Caco-2 (cell line): ENCODE measurements around the gene DDR2. TPM values are rescaled to one million over a fixed set of nuclear protein-coding genes. Genes with fewer than 3 reads are reported as not detected.

ENCODE experiments used
- BruUV-seq: library from RNA; stranded (reverse); fragments of 400-500 nt; replicated peaks from 2 replicates; lab custom pipeline; 2021; lab: Mats Ljungman, UMichigan
- CTCF ChIA-PET: fragments of 300-600 bp; sonication (Branson Sonifier 250); formaldehyde crosslinking; loops from one replicate; lab custom pipeline; 2022; ENCODE audit warnings: antibody characterized with exemption; lab: Charles Lee
- POLR2A ChIA-PET: fragments of 300-600 bp; sonication (Branson Sonifier 250); formaldehyde crosslinking; loops from one replicate; lab custom pipeline; 2022; ENCODE audit warnings: antibody characterized with exemption; lab: Charles Lee
- DNase-seq, 2 experiments: peaks; one replicate each; pipeline versions ENCODE4 v3.0.0 to v3.0.0-alpha.2; 2020 to 2022
- H3K27me3 ChIP-seq: replicated peaks from 2 replicates; pipeline ENCODE4 v1.6.0; 2011; ENCODE audit warnings: low read length; ENCODE audit not compliant: control insufficient read depth, insufficient read depth
- H3K36me3 ChIP-seq: 2 replicates; pipeline ENCODE4 v1.5.1; 2011; ENCODE audit warnings: low read length; ENCODE audit not compliant: control insufficient read depth, insufficient read depth
- H3K4me1 ChIP-seq: fragments of 250-450 bp; sonication (Bioruptor Pico); 2 replicates; pipeline ENCODE4 v1.5.1; 2020; ENCODE audit warnings: mild to moderate bottlenecking
- H3K4me3 ChIP-seq: 2 replicates; pipeline ENCODE4 v1.5.1; 2011; ENCODE audit warnings: low read depth, mild to moderate bottlenecking, control low read depth, low read length
- H3K9me3 ChIP-seq: fragments of 250-450 bp; sonication (Bioruptor Pico); 2 replicates; pipeline ENCODE4 v1.5.1; 2020; ENCODE audit warnings: mild to moderate bottlenecking, moderate library complexity
- H3K27ac Mint-ChIP-seq: one replicate; pipeline ENCODE4 v1.8.0; 2022; ENCODE audit warnings: mixed read lengths; ENCODE audit not compliant: unreplicated experiment
- H3K27me3 Mint-ChIP-seq: one replicate; pipeline ENCODE4 v1.8.0; 2022; ENCODE audit warnings: mixed read lengths; ENCODE audit not compliant: insufficient read depth, unreplicated experiment
- H3K36me3 Mint-ChIP-seq: one replicate; pipeline ENCODE4 v1.8.0; 2022; ENCODE audit warnings: mild to moderate bottlenecking, mixed read lengths; ENCODE audit not compliant: insufficient read depth, unreplicated experiment
- H3K4me1 Mint-ChIP-seq: one replicate; pipeline ENCODE4 v1.8.0; 2022; ENCODE audit warnings: low read depth, mixed read lengths; ENCODE audit not compliant: unreplicated experiment
- H3K4me3 Mint-ChIP-seq: one replicate; pipeline ENCODE4 v1.8.0; 2022; ENCODE audit warnings: mild to moderate bottlenecking, moderate library complexity, mixed read lengths; ENCODE audit not compliant: unreplicated experiment
- H3K9me3 Mint-ChIP-seq: one replicate; pipeline ENCODE4 v1.8.0; 2022; ENCODE audit warnings: mixed read lengths; ENCODE audit not compliant: unreplicated experiment
- intact Hi-C: fragments of 100-400 bp; cut with micrococcal nuclease; formaldehyde crosslinking; loops from one replicate; pipeline ENCODE4 v1.10.0; 2022; ENCODE audit not compliant: unreplicated experiment
- total RNA-seq: library from RNA; stranded (reverse); gene quantifications from 2 replicates; pipeline ENCODE4 v1.2.3, GENCODE V29; 2022
- TF ChIP-seq, protein P1 (sequence below), 2 experiments: fragments of 200-600 bp in 1 of 2; IDR thresholded peaks; 1 replicate in 1 of 2; 2 replicates in 1 of 2; pipeline versions ENCODE4 v1.5.1 to v1.8.0; 2011 to 2022; ENCODE audit warnings: antibody characterized with exemption in 1 of 2, control low read depth in 1 of 2, inconsistent platforms in 1 of 2, low read depth in 1 of 2, low read length in 1 of 2, mild to moderate bottlenecking in 1 of 2, moderate library complexity in 1 of 2; ENCODE audit not compliant: insufficient read depth in 1 of 2, severe bottlenecking in 1 of 2, unreplicated experiment in 1 of 2

Gene DDR2
- total RNA-seq, 1 experiment from 2014 or later: 0.73 TPM

DNA sequence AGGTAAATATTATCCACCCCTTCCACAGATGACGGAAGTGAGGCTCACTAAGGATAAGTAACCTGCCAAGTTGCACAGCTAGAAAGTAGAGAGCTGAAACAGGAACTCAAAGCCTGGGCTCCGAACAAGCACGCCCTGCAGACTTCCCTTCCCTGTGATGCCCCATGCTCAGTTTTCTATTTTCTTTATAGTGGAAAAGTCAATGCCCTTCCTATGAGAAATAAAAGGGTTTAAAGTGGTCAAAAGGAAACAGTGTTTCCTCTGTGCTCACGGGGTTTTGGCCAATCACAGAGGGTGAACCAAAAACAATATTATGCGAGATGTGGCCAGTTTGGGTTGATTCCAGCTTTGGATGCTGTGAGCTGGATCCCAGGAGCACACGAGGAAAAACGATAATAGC lies 44.5 kb downstream of the DDR2 start:
- DNase-seq: no peak
- Histone ChIP-seq H3K27me3 (no peaks in the 10 kb centered on the region), H3K36me3 (no peaks in the 10 kb centered on the region), H3K4me3 (no peak overlapping the region), H3K4me1 (no peaks in the 10 kb centered on the region), H3K9me3 (no peaks in the 10 kb centered on the region)
- intact Hi-C loops: no loop called here
- H3K4me3 Mint-ChIP-seq: no peak overlapping the region
- H3K36me3 Mint-ChIP-seq: no peaks in the 10 kb centered on the region
- H3K4me1 Mint-ChIP-seq: no peaks in the 10 kb centered on the region
- CTCF ChIA-PET: no interaction called here
- no peak overlapping the region for H3K27ac Mint-ChIP-seq
- no peaks in the 10 kb centered on the region for H3K9me3 Mint-ChIP-seq
- POLR2A ChIA-PET: no interaction called here
- no TSS peak for BruUV-seq
- H3K27me3 Mint-ChIP-seq: no peaks in the 10 kb centered on the region
- TF ChIP-seq, protein P1, sequence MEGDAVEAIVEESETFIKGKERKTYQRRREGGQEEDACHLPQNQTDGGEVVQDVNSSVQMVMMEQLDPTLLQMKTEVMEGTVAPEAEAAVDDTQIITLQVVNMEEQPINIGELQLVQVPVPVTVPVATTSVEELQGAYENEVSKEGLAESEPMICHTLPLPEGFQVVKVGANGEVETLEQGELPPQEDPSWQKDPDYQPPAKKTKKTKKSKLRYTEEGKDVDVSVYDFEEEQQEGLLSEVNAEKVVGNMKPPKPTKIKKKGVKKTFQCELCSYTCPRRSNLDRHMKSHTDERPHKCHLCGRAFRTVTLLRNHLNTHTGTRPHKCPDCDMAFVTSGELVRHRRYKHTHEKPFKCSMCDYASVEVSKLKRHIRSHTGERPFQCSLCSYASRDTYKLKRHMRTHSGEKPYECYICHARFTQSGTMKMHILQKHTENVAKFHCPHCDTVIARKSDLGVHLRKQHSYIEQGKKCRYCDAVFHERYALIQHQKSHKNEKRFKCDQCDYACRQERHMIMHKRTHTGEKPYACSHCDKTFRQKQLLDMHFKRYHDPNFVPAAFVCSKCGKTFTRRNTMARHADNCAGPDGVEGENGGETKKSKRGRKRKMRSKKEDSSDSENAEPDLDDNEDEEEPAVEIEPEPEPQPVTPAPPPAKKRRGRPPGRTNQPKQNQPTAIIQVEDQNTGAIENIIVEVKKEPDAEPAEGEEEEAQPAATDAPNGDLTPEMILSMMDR (IDR thresholded peaks at IDR 0.05; ENCODE audit: insufficient read depth in 1 of 2, low read depth in 1 of 2, low read length in 1 of 2, severe bottlenecking in 1 of 2, unreplicated experiment in 1 of 2): no peak

DNA sequence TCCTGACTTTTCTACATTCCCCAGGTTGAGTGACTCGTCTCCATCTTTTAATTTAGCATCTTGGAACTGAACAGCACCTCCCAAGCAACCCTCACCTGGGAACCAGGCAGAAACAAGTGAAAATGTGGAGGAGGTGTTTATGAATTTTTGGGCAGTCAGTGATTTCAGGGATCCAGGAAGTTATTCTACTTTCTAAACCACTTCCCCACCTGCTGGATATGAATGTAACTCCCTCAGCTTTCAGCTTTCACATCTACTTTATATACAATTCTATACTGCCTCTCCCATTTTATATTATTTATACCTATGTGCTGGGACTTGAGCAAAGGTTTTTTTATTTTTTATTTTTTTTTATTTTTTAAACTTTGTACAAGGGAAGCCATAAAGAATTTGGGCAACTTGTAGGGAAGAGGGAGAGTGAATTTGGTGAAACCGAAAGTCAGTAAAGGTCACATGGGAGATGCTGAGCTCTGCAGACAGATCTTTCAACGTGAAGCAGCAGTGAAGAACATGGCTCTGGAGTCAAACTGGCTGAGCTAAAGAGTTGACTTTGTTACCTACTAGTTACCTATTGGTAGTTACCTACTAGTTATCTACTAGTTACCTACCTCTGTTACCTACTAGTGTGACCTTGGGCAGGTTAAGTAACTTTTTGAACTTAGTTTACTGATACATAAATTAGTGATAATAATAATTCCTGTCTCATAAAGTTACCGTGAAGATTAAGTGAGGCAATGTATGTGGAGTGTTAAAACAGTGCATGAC lies 45.5 kb downstream of the DDR2 start:
- DNase-seq: no peak
- Histone ChIP-seq H3K4me3 (no peak overlapping the region), H3K9me3 (no peaks in the 10 kb centered on the region), H3K4me1 (no peaks in the 10 kb centered on the region), H3K36me3 (no peaks in the 10 kb centered on the region), H3K27me3 (no peaks in the 10 kb centered on the region)
- Mint-ChIP-seq H3K9me3 (no peaks in the 10 kb centered on the region), H3K36me3 (no peaks in the 10 kb centered on the region), H3K4me1 (no peaks in the 10 kb centered on the region), H3K4me3 (no peak overlapping the region), H3K27ac (no peak overlapping the region), H3K27me3 (no peaks in the 10 kb centered on the region)
- no TSS peak for BruUV-seq
- intact Hi-C loops: no loop called here
- CTCF ChIA-PET: no interaction called here
- TF ChIP-seq, protein P1 (IDR thresholded peaks at IDR 0.05; ENCODE audit: insufficient read depth in 1 of 2, low read depth in 1 of 2, low read length in 1 of 2, severe bottlenecking in 1 of 2, unreplicated experiment in 1 of 2): no peak
- POLR2A ChIA-PET: no interaction called here

DNA sequence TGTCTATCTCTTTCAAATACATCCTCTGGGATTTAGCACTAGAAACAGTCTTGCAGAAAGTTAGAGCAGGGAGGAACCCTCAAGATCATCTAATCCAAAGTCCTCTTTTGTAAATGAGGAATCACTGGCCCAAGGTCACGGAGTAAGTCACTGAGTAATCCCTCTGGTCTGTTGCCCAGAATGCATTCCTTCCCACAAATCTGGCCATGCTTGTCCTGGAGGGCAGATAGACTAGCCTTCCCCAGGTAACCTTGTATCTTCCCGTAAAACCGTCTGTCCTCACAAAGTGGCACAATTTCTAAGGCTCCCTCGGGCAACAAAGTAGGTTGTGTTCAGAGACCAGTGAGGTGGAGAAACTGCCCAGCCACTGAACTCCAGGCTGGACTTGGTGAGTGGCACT lies 46.2 kb downstream of the DDR2 start:
- DNase-seq: no peak
- no peaks in the 10 kb centered on the region for H3K36me3 ChIP-seq

More for the DNA sequence above, 46.2 kb downstream of the DDR2 start:
- TF ChIP-seq, protein P1 (IDR thresholded peaks at IDR 0.05; ENCODE audit: insufficient read depth in 1 of 2, low read depth in 1 of 2, low read length in 1 of 2, severe bottlenecking in 1 of 2, unreplicated experiment in 1 of 2): no peak
- no peaks in the 10 kb centered on the region for H3K9me3 Mint-ChIP-seq
- intact Hi-C loops: no loop called here
- ChIA-PET CTCF (no interaction called here), POLR2A (no interaction called here)
- H3K4me3 Mint-ChIP-seq: no peak overlapping the region
- H3K4me1 ChIP-seq: no peaks in the 10 kb centered on the region
- no peak overlapping the region for H3K4me3 ChIP-seq
- peaks cover 3% of the 10 kb centered on the region for H3K9me3 ChIP-seq
- H3K27me3 Mint-ChIP-seq: no peaks in the 10 kb centered on the region
- H3K36me3 Mint-ChIP-seq: no peaks in the 10 kb centered on the region
- no peaks in the 10 kb centered on the region for H3K27me3 ChIP-seq
- no TSS peak for BruUV-seq
- H3K27ac Mint-ChIP-seq: no peak overlapping the region
- H3K4me1 Mint-ChIP-seq: no peaks in the 10 kb centered on the region
